Forelimb muscle (tissue), 1 donor: ENCODE data around the gene SPNS3. TPM values are rescaled to one million over a fixed set of nuclear protein-coding genes. Genes with fewer than 3 reads are reported as not detected.

Source experiments
- DNase-seq: peaks from one replicate; pipeline ENCODE4 v3.0.0-alpha.2; 2013; ENCODE audit warnings: low read depth
- polyA plus RNA-seq: library from polyadenylated mRNA; unstranded; fragments of 120-200 nt; gene quantifications from one replicate; pipeline ENCODE4 v1.2.1, GENCODE V29; 2013; ENCODE audit not compliant: insufficient read length

Gene SPNS3
- polyA plus RNA-seq, 1 donor: 0.61 TPM

DNA sequence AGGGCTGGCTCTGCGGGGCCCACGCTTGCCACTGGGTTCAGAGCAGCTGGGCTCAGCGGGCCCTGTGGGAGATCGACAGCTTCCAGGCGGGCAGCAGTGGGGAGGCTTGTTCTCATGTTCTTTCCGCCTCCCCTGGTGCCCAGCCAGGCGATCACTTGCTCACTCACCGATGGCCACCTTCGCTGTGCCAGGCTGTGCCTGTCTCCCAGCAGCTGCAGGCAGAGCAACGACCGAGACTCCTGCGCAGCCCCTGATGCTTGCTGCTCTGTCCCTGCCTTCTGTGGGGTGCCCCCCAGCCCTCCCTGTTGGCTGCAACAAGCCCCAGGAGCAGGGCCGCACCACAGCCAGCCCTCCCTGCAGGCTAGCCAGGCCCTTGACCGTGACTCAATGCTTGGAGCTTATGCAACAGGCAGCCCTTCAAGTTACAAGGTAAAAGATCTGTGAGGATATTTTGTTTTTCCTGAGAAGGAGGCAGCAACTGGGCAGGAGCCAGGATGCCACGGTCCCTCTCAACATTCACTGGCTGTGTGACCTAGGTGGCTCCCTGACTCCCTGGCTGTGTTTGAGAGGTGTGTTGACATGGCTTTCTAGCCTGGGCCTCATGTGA lies 55.4 kb downstream of the SPNS3 start:
- no peak for DNase-seq

DNA sequence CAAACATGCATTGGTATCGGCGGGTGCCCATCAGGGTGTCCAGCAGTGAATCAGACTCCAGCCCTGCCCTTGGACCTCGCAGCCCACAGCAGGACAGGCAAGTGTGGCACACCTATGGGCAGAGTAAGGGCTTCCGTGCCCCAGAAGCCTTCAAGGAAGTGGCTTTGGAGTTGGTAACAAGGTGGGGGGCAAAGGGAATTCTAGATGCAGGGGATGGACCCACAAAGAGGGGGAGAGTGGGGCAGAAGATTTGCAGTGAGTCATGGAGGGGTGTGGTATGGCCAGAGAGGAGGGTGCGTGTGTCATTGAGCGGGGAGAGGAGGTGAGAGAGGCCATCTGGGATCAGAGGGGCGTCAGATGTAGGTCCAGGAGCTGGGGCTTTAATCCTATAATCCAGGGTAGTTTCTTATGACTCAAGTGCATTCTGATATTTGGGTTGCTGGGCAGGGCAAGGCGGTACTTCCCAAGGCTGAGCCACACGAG lies 56.4 kb downstream of the SPNS3 start:
- no peak for DNase-seq

DNA sequence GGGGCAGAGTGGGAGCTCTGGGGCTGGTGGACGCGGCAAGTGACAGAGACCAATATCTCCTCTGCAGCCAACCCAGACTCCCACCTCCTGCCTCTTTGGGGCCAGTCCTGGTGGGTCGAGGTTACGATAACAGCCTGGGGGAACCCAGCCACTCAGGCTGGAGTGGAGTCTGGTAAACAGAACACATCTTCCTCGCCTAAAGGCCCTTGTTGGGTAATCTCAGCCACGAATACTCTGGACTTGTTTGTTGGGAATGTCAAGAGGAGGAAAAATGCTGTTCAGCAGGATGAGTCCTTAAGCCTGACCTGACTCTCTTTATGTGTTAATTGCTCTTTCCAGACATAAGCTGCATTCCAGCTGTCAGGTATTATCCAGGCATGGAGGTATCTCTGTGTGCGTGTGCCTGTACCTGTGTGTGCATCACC lies 56.9 kb downstream of the SPNS3 start:
- no peak for DNase-seq

DNA sequence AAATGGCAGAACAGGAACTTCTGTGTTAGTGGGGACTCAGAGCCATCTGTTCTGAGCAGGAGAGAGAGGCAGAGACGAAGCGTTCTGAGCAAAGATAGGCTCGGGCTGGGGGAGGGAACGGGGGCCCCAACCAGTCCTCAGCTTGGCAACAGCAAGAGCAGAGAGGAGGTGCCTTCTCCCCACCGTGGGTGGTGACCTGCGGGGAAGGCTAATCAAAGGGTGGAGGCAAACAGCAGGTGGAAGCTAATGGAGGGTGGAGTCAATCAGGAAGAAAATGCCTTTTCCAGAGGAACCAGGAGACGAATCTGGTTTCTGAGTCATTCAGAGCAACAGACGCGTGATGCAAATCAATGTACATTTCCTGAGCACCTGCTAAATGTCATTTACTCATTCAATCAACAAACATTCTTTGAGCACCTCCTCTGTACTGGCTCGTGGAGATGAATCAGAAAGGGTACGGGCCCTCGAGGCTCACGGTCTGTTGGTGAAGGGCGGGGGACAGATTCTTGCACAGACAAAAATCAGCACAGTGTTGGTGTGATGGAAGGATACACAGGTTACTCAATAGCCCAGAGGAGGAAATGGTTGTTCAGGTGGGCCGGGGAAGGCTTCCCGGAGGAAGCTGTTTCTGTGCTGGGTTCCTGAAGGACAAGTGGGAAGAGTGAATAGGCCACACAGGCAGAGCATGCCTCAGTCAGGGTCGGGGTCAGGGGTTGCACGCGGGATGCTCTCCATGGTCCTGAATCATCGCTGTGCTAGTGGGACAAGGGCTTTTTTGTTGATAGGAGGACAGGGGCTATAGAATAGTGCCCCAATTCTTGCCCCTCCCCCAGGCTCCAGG lies 59.2 kb downstream of the SPNS3 start:
- DNase-seq: peak; percentile 19

DNA sequence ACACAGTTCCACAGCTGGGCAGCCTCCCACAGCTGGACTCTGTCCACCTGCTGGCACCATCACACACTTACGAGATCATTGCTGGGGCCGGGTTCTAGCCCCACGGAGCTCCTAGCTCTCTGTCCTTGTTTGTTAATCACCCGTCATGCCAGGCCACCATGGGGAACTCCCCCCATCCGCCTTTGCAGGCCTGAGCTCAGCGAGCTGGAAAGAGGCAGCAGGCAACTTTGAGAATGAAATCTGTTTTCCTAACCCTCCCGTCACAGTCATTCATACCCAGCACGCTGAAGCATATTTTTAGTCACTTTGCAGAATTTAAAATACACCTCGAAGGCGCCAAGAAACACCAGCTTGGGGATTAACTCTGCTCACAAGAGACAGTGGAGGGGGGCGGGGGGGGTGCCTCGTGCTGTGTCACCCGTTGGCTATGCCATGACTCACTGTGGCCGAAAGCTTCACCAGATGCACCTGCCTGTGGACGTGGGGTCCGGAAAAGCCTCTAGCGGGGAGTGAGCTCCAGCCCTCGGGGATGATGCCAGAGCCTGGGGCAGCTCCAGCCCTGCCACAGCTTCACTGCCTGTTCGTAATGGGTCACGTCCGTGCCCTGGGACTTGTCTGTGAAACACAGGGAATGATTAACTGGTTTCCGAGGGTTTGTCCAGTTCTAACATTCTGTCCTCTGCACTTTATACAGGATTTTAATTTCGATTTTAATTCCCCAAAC lies 63.5 kb downstream of the SPNS3 start:
- DNase-seq: no peak

DNA sequence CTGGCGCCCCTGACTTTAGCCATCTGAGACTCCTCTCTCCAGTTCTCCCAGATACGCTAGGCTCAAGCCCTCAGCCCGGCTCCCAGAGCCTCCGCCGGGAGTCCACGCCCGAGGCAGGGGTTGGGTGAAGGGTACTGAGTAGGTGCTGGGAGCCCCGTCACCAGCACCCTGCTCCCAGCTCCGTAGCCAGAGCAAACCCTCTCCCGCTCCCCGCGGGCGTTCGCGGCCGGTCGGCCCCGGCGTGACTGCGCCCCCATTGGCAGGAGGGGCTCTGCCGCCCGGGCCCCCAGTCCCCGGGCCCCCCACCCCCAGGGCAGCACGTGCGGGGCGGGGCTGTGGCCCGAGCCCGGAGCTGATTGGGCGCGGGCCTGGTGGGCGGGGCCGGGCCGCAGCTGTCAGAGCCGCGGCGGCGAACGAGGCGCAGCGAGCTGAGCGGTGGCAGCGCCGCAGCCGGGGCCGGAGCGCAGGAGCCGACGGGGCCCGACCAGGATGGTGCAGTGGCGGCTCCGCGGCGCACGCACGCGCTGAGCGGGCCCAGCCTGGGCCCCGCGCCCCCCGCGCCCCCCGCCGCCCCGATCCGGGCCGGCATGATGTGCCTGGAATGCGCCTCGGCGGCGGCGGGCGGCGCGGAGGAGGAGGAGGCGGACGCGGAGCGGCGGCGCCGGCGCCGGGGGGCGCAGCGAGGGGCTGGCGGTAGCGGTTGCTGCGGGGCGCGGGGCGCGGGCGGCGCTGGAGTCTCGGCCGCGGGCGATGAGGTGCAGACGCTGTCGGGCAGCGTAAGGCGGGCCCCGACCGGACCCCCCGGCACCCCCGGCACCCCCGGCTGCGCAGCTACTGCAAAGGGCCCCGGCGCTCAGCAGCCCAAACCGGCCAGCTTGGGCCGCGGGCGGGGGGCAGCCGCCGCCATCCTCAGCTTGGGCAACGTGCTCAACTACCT lies 65.0 kb downstream of the SPNS3 start, which contains the start of gene SPNS2:
TSS of gene SPNS2 (plus strand) at position 421 of the 937 bp plus-strand sequence. CDS start at position 588, 167 bp downstream.
- DNase-seq: no peak

DNA sequence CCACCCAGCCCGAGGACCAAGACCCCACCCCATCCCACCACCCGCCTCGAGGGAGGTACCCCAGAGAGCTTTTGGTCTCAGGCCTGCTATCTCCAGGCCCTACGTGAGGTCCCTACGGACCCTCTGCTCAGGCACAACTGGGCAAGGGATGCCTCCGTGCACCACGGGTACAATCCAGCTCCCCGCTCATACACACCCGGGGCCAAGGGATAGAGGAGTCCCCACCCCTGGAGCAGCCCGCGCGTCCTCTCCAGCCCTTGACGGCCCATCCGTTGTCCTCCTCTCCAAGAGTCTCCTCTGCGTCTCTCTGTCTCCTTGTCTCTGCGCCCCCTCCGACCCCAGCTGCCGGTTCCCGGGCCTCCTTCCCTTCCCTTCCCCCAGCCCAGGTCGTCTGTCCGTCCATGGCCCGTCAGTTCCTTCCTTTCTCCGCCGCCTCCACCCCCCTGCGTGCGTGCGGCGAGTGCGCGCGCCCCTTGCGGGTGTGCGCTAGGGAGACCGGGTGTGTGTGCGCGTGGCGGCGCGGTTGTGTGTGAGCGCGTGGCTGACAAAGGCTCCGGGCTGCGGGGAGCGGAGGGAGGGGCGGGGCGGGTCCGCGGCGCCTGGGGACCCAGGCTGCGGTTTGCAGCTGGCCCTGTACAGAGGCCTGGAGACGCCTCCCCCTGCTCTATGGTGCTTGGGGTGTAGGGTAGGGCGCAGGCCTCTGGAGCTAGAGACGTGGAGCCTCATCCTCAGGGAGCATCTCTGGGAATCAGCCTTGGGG lies 65.9 kb downstream of the SPNS3 start:
- DNase-seq: no peak

DNA sequence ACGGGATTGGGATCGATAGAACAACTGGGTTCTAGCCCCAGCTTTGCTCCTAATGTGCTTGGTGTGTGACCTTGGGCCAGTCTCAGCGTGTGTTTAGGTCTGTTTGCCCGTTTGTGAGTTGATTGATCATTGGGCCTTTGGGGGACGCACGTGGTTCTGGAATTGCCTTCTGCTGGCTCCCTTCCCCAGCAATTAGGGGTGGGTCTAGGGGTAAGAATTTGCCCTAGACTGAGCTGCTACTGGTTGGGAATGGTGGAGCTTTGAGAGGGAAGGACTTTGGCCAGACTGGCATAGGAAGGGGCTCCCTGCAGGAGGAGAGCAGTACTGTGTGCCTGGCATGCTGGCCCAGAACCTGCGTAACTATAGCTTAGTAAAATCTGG lies 66.4 kb downstream of the SPNS3 start:
- no peak for DNase-seq

DNA sequence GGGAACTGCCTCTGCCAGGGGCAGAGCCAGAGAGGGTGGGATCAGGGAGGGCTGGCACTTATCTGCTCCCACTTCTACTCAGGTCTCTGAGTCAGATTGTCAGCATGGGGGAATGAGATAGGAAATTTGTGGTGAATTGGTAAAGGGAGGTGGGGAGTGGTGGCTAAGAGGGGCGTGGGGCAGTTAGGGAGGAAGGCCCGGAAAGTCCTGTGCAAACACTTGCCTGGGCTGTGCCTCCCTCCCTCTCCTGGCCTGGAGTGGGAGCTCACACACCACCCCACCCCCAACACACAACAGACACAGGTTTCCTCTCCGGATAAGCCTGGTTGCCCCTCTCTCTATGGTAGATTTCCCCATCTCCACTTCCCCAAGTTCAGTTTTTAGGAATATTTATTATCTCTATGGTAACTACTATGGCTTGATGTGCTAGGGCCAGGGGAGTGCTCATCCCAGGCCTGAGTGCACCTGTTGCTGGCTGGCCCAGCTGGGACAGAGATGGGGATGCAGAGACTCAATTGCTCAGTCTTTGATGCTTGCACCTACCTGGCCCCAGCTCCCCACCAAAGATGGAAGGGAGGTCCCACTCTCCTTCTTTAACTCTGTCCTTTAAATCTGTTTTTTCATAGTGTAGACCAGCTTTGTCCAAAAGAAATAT lies 67.7 kb downstream of the SPNS3 start:
- no peak for DNase-seq

DNA sequence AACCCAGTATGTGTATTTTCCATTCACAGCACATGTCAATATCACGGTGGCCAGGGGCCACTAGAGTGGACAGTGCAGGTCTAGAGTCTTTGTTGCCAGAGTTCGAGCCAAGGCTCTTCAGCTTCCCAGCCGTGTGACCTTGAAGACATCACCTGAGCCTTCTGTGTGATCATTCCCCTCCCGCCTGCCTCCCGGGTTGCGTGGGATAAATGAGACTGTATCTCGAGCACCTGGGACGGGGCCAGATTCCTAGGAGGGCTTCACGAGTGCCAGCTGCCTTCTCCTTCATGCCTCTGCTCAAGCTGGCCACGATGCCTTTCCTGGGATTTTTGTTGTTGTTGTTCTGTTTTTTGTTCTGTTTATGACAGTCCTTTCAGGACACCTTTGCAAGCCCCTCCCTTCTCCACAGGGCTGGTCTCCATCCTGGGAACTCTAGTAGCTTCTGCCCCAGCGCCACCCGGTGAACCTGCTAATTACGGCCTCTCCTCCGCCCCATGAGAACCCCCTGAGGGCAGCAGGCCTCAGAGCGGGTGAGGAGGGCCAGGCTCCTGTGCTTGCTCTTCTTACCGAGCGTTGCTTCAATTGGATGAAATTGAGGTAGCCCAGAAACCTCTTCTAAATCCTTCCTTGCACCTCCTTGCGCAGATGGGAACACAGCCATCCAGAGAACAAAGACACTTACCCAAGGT lies 68.9 kb downstream of the SPNS3 start:
- no peak for DNase-seq

DNA sequence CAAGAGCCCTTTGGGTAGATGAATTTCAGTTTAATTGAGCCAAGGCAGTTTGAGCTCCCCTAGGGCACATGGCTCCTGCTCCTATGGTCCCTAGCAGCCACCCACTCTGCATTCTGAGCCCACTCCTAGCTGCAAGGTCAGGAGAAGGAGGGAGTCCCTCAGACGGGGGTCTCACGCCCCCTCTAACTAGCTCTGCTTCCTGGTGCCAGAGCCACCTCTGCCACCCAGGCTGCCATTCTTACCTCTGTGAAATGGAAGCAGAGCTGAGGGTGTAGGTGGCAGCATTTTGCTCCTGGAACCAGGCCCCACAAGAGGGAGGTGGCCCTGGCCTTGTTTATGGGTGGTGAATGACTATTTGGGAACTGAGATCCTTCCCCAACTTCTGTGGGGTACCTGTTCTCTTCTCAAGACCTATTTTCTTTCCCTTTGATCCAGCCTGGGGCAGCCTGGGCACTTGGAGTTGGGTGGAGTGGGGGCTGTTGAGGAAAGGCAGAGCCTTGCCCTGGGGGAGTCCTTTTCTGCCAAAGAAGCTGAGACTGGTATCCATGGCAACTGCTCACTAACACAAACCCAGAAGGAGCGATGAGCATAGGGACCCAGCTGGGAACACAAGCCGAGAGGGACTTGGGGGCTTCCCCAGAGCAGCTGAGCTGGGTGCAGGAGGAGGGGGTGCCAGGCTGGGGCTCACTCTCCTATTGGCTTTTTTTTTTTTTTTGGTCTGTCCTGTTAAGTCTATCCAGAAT lies 69.7 kb downstream of the SPNS3 start:
- DNase-seq: no peak

DNA sequence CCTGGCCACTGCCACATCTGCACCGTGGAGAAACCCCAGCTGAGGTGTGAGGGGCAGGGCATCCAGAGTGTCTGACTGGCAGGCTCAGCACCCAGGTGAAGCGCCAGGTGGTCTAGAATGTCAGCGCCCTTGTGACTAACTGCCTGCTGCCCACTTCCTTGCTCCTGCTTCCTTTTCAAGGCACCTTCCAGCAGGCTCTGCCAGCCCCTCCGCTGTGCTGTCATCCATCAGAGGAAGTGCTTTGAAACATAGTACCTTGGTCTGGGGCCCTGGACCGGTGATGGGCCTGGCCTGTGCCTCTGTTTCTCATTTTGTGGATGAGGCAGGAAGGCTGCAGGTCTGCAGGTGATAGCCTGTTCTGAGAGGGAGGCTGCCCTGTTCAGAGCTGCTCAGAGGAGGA lies 70.4 kb downstream of the SPNS3 start:
- no peak for DNase-seq

DNA sequence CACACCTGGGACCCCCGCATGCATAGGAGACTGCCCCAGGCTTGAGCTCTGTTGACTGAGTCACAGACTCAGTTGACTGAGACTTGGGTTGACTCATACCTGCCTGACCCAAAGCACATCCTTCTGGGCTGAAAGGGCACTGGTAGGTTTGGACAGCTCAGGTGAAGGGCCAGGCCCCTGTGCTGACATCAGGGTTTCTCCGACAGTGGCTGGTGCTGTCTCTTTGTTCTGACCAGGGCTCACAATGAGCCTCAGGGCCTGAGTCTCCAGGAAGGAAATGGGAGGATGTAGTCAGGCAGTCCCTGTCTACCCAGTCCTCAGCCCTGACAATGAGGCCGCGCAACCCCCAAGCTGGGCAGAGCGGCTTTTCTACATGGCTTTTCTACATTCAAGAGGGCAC lies 71.4 kb downstream of the SPNS3 start:
- DNase-seq: no peak

DNA sequence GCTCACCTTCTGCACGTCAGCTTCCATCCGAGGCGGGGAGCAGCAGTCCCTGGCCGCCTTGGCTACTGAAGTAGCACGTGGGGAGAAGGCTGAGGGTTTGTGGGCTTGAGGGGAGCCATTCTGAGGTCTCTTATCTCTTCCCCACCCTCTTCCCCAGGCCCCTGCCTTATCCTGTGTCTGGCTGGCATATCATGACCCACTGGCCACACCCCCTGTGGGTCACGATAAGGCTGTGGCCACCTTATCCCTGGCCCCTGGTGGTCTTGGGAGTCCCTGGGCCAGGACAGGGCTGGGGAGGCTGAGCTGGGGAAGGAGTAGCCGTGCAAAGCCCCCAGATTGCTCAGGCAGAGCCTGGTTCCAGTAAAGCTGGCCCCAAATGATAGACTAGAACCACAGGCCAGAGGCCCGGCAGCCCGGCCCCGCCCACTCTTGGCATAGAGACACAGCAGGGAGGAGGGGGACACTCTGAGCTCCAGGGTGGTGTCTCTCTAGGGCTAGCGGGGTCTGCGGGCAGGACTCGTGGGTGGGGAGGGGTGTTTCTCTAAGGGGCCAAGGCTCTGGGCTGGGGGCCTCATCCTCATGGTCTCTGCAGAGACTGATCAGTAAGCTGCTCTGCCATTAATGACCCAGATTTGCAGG lies 72.6 kb downstream of the SPNS3 start:
- no peak for DNase-seq

DNA sequence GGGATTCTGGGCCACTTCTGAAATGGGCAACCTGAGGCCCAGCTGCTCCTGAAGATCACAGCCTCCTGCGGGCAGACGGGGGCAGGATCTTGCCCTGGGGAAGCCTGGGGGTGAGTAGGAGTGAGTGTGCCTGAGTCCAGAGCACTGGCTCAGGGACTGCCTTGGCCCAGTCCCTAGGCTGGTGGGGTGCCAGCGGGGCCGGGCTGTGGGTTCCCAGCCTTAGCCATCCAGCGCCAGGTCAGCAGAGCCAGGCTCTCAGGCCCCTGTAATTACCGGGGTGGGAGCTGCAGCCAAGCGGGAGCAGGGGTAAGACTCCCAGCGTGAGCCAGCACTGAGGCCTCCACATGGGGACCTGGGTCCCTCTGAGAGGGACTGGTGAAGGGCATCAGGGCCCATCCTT lies 73.2 kb downstream of the SPNS3 start:
- no peak for DNase-seq

DNA sequence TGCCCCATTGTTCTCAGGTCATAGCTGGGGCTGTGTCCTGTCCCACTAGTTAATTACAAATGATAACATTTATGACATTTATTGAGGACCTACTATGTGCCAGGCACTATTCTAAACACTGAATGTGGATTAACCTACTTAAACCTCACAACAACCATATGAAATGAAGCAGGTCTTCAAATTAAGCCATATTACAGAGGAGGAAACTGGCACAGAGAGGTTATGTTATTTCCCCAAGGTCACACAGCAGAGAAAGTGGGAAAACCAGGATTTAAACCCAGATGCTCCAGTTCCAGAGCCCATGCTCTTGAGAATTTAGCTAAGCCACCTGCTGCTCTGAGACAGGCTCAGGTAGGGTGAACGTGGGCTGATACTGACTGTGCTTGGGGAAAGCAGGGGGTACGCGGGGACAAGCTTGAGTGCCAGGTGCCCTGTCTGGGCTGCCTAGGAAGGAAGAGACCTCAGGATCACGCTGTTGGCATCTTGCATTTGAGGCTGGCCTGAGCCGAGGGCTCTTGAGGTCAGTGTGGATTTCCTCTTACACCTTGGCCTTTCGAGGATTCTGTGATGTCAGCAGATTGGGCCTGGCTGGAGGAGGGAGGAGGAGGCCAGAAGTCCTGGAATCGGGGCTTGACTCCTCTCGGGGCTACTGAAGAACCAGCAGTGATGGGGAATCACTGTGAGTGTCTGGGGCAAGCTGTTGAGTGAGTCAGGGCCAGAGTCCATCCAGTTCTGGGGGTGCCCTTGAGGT lies 73.8 kb downstream of the SPNS3 start:
- DNase-seq: no peak

DNA sequence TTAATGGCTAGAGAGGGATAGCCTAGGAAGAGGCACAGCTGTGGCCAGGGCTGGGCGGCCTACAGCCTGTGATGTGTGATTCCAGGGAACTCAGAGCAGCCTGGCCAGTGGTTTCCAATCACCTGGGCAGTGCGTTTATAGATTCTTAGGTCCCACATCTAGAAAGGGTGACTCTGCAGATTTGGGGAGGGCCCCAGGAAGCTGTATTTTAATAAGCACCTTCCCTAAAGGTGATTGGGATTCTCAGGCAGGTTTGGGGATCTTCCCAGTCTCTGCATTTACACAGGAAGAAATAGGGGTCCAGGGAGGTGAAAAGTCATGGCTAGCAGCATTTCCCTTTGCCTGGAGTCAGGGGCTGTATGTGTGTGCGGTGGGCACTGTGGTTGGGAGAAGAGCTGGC lies 74.5 kb downstream of the SPNS3 start:
- DNase-seq: no peak

DNA sequence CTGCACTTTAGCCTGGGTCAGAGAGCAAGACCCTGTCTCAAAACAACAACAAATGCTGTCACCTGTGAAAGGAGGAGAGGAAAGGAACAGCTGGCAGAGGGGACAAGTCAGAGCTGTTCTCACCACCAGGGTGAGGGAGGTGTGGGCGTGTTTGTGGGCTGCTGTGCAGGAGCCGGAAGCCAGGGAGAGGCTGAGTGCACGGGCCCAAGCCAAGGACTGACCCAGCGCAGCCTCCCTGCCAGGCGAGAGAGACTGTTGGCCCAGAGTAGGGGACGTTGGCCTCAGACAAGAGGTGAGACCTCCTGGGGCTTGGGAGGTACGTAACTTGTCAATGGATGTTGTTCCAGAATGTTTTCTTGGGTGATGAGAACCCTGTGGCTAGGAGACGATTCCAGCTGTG lies 75.7 kb downstream of the SPNS3 start:
- no peak for DNase-seq
